GM19463 (cell line): ENCODE measurements around the gene C1orf53.
"Not testable (repeated sequence)": the region's sequence is repeated elsewhere in the genome, so short reads cannot be mapped to it uniquely, and the experiment has no call there.

ENCODE experiments used
- ATAC-seq: cut with Tn5 transposase; IDR thresholded peaks from one replicate; pipeline ENCODE4 v1.9.1; 2021; ENCODE audit warnings: mild to moderate bottlenecking, moderate library complexity; ENCODE audit not compliant: unreplicated experiment

C1orf53 gene

DNA sequence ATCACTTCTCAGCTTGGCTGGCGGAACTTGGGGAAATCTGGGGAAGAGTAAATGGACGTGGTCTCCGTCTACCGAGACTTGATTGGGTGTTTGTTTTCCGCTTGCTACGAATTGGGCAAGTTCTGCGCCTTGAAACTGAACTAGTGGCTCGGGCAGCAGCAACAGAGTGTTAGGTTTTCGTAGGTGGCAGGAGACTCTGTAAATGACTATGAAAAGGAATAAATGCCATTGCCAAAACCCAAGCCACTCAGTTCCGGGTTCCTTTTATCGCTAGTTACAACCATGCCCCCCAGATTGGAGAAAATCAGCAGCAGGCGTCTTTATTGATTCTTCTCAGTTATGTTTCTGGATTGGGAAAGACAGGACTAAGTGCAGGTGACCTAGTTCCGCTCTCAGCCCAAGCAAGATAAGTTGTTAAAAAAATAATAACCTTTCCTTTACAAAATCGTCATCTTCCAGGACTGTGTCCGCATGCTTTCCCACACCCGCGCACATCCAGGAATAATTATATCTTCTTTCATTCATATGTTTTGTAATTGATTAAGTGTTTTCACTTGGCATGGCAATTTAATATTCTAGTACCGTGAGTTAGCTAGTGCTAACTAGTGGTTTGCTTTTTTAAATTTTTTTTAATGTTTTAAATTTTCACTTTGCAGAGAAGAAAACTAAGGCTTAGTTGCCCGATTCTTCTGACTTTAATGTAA is 18.1 kb downstream of the C1orf53 start:
- ATAC-seq: no peak

DNA sequence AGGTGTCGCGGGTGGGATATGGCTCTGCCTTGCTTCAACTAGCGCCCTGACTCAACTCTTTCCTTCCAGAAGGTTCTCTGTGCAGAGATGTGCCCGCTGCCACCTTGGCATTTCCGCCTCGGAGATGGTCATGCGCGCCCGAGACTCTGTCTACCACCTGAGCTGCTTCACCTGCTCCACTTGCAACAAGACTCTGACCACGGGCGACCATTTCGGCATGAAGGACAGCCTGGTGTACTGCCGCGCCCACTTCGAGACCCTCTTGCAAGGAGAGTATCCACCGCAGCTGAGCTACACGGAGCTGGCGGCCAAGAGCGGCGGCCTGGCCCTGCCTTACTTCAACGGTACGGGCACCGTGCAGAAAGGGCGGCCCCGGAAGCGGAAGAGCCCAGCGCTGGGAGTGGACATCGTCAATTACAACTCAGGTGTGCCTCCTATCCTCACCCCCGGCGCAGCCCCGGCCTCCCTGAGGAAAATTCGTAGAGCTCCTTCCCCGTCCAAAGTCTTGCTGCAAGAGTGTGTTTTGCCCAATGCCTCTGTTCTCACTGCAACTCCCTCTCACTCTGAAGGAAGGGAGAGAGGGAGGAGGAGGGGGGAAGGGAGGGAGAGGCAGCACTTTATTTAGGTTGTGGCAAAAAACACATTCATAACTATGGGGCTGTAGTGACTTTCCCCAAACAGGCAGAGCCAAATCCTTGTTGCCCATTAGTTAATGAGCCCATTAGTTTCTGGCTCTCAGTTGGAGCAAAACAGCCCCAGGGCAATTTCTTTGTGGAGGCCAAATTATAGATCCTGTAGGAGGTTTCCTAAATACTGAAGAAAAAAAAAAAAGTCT is 19.0 kb downstream of the C1orf53 start:
- ATAC-seq: no peak

DNA sequence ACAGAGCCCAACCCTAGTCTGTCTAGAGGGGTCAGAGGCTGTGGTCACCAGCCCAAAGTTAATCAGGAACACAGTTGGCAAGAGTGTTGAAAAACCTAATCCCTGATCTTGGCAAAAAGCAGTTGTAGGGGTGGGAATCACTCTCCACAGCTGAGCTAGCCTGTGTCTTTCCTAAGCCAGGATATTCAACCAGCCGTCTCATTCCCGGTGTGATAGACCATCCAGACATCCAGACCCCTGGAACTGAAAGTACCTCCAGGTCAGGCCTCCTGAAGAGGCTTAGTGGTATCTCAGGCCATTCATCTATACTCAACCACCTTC is 19.6 kb downstream of the C1orf53 start:
- ATAC-seq: no peak

GRCh38 chr1:197923038-197923437 is 20.6 kb downstream of the C1orf53 start:
- no peak for ATAC-seq

DNA sequence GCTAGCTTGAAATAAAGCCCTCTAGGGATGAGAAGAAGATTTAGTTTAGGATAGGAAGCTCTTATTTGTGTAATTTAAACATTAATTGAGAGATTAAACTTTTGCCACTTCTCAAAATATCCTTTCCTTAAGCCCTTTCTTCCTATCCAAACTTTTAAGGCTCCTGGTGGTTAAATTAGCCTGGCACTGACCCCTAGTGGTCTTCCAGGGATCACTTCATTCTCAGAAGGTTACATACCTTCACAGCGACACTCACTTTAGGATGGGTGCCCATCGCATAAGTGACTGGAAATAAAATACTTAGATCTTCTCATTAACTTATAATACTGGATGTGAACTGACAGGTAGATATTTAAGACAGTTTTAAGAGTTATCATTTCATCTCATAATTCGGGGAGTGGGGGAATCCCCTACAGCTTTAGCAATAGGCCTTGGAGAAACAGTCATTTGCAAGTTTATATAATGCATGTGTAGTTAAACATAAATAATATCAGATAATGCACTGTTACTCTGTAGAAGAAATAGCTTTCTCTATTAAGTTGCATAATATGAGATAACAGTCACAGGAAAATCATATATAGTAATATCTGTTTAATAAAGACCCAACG is 22.2 kb downstream of the C1orf53 start:
- peak; percentile 76 for ATAC-seq

DNA sequence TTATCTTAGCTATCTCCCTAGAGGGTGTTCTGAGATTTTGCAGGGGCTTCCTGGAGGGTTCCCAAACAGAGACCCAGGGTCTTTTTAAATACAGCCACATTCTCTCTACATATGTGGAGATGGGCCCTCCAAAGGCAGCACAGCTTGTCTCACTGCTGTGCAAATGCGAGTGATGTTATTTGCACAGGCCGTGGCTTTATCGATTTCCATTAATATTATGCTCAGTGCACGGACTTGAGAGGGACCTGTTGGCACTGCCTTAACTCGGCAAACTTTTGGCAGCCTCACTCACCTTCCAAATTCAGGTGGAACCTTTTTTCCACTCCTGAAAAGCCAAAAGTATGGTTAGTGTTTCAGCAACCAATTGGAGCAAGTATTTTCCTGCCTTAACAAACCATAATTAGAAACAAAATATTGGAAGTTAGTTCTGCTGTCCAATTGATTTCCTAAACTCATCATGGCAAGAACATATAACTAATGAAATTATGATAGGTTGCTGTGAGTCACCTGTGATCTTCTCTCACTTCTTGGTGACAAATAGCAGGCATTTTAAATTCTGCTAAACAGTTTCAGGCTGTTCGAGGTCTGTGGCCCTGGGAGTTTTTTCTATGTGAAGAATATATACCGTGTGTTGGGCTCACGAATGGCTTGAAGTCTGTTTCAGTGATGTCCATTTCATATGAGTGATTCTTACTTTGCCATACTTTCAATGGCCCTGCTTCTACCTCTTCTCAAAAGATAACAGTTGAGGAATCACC is 25.7 kb downstream of the C1orf53 start:
- no peak for ATAC-seq

DNA sequence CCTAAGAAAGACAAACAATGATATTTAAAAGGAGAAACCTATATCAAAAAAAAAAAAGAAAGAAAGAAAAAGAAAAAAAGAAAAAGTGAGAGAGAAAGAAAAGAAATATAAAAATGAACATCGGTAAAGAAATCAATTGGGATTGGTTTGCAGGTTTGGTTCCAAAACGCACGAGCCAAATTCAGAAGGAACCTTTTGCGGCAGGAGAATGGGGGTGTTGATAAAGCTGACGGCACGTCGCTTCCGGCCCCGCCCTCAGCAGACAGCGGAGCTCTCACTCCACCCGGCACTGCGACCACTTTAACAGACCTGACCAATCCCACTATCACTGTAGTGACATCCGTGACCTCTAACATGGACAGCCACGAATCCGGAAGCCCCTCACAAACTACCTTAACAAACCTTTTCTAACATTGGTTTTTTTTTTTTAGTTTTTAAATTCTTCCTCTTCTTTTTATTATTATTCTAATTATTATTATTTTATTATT is 26.5 kb downstream of the C1orf53 start:
- no peak for ATAC-seq

DNA sequence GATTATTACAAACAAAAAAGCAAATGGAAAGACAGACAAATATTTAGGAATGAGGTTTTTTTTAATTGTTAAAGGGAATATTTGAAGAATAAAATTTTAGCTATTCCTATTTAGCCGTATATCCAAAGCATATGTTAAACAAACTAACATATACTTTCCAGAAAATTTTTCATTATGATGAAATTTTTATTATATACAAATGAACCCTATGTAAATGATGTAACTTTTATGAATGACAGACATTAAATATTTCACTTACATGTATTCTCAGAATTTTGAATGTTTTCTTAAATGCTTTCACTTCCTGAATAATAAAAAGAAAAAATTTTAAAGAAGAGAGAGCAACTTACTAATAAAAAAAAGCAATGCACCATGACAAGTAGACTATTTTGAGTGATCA is 30.6 kb downstream of the C1orf53 start:
- ATAC-seq: no peak

DNA sequence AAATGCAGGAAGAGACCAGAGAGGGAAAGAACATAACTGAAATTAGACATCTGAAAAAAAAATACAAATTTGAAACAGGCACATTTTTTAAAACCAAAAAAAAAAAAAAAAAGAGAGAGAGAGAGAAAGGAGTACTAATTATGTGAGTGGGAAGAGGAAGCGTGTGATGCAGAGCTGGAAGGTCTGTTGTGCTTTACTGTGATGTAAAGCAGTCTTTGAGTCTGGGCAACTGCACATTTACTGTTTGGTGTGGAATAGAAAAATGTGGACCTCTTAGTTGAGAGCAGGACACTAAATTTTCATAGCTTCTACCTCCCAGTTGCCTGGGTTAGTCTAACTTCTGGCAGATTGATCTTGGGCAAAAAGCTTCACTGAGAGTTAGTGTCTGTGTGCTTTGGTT is 31.2 kb downstream of the C1orf53 start:
- ATAC-seq: no peak

GRCh38 chr1:197937381-197937780 is 35.0 kb downstream of the C1orf53 start:
- no peak for ATAC-seq

DNA sequence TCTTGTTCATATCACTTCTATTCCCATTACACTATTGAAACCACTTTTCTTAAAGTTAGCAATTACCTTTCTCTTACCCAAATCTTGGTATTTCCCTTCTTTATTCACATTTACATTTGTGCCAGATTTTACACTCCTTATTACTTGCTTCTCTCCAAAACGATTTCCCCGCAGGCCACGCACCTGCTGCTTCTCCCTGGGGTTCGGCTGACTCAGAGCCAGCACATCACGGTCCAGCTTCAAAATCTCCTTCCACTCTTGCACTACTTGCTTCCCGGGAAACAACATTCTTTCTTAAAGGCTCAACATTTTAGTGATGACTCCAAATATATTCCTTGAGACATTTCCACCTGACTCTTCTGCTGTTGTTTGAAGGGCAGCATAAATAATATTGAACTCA is 35.5 kb downstream of the C1orf53 start:
- ATAC-seq: no peak

GRCh38 chr1:197939159-197939980 is 36.9 kb downstream of the C1orf53 start:
- not testable (repeated sequence) for ATAC-seq

DNA sequence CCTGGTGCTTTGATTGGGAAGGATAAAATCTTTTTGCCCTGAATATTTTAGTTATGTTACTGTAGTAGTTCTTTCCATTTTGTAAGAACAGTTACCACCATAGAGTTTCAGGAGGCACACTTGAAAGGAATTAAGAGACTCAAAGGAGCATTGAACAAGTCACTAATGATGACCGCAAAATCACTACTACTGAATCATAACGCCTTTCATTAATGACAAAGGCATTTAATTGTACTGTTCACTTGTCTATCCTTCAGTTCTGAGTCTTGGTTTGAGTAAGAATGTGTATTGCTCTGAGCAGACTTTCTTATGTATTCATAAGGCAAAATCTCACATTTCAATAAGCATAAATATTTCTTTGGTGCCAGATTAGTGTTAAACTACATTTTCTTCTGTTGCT is 39.6 kb downstream of the C1orf53 start:
- ATAC-seq: no peak

- no peak for ATAC-seq
These were observed 42.1 kb downstream of the C1orf53 start for GRCh38 chr1:197944485-197944884.

GRCh38 chr1:197948926-197949899 is 46.8 kb downstream of the C1orf53 start:
- no peak for ATAC-seq

- no peak for ATAC-seq
These were observed 48.7 kb downstream of the C1orf53 start for GRCh38 chr1:197951089-197951488.

DNA sequence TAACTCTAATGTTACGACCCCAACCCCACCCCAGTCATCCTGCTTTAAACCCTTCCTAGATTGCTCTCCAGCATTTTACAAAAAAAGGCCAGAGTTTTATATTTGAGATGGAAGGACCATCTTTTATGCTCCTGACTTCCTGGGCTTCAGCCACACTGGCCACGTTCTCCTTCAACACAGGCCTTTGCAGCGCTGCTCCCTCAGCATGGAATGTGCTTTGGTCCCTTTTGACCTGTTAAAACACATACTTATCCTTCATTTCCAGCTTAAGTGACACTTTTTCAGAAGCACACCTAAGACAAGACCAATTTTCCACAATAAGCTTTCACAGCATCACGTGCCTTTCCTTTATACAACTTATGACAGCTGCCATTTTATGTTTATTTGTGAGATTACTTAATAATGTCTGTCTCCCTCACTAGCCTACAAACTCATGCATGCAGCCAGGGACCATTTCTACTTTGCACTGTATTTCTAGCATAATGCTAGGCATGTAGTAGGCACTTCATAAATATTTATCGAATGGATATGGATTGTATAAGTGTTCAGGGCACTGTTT is 49.3 kb downstream of the C1orf53 start:
- ATAC-seq: no peak

DNA sequence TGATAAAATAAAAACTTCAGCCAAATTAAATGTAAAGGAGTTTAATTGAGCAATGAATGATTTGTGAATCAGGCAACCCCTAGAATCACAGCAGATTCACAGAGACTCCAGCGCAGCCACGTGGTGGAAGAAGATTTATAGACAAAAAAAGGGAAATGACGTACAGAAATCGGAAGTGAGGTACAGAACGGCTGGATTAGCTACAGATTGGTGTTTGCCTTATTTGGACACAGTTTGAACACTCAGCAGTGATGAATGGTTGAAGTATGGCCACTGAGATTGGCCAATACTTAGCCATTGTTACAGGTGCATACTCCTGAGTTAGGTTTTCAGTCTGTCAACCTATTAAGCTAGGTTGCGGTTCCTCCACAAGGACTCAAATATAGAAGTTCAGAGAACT is 51.0 kb downstream of the C1orf53 start:
- not testable (repeated sequence) for ATAC-seq
